T1000 (cell line): ENCODE measurements around the gene CTBP2.

Experiments used
- DNase-seq: peaks from one replicate; lab custom pipeline; 2025; ENCODE audit warnings: mixed read lengths; lab: John Stamatoyannopoulos, UW

The CTBP2 gene

DNA sequence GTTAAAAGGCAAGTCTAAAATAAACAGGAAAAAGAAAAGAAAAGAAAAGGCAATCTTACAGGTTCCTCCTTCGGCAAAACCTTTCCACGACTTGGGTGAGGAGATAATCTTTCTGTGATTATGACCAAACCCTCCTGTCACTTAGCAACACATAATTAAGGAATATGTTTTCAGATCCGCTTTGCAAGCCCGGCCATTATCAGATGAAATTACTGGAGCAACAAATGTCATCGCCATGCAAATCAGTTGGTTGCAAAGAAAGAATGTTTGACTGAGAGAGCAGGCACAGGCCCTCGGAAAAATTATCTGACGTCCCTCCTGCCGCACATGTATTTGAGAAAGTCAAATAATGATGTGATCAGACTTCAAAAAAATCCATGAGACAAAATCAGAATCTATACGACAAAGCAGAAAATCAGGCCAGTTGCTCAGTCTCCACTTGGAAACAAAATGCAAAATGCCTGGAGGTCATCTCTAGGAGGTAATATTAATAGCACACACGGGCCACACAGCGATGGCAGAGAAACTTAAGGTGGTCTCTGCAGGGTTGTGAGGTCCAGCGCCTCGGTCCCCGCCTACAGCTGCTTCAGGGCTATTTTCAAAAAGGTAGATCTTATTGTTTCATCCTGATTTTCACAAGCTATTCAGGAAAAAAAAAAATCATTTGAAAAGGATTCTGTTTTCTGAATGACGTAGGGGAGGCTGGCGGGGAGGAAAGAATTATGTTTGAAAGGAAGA is 135.7 kb downstream of the CTBP2 start:
- DNase-seq, result no peak

DNA sequence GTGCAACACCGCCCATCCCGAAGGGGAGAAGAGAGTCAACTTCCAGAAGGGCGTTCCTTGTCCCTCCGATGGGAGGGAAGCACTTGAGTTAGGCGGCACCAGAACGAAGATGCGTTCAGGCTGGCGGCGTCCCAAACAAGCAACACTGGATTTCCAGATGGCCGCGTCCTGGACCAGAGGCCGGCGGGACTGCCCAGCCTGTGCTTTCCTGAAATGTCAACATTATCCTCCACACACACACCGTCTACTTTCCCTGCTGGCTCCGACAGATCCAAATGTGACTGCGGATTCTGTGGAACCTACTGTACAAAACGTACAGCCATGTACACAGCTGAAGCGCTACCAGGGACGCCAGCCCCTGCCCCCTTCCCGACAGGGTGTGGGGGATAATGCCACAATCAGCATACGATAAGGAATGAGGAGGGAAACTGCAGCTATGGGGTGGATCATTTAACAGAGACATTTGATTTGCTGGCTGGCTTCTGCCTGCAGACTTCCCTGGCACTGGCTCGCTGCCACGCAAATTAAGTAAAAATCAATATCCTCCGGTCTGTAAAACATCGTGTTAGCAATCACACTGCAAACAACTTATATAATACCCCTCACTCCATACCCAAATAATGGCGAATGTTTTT is 136.4 kb downstream of the CTBP2 start:
- no peak for DNase-seq

DNA sequence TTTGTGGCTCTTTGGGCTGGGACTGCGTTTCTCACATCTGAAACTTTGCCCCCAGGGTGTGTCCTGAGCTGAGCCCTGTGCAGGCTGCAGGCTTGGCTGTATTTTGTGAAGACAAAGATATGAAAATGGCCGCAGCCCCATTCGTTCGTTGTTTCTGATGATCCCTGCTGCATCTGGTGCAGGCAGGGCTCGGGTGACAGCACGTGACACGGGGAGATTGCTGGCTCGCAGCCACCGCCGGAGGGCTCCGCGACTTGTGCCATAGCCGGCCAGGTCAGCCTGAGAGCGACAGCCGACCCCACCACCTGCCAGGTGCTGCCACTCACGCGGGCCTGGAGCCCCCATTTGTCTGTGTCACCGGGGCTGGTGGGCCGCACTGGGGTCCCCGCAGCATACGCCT is 137.1 kb downstream of the CTBP2 start:
- DNase-seq, result no peak

DNA sequence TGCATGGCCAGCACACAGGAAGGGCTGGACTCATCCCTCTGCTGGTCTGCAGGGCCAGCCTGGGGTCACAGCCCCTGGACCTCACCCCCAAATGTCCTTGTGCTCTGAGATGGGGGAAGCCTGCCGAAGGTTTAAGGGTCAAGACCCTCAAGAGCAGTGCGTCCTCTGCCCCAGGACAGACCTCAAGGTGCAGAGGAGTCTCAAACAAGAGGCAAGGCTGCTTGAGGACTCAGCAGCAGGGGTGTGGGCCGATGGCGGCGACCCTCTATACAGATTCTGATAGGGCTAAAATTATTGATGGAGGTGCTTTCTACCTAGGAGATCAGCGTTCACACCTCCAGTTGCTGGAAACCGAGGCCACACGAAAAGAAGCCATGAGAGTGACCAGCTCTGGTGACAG is 137.7 kb downstream of the CTBP2 start:
- no peak for DNase-seq

DNA sequence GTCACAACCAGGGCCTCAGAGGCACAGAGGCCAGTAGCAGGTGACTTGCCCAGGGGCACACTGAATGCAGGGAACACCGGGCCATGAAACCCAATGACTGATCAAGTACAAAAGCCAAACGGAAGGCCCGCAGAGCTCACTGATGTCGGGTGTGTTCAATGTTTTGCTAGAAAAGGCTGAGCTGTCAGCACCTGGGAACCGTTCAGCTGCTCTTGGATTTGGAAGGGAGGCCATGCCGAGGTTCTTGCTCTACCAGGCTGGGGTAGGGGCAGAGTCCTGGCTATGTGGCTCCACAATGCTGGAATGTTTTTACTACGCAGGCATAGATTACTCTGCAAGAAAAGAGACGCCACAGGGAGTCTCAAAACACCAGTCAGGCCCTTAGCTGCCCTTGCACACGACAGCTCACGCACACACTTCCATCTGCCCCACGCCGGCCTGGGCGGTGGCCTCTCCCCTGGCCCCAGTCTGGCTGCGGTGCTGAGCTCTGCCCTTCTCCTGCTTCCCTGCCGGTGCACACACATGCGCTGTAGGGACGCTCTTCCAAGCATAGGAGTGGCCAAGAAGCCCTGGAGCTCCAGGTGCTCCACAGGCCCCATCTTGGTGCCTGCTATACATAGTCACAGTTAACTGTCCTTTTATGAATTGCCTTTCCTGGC is 138.5 kb downstream of the CTBP2 start:
- DNase-seq, result no peak

DNA sequence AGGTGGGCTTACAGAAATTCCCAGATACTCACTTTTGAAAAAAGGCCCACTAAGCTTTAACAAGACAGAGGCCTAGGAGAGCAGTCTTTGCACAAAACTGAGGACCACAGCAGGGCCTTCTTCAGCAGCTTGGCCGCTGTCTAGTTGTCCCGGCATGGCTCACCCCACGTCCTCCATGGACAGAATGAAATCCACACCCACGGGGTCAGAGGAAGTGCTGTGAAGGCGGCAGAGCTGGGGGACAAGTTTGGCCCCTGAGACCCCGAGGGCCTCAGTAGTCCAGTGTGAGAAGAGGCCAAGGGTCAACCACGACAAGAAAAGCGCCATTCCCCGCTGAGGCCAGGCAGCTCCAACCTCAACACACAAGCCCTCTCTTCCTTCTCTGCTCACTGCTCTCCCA is 139.5 kb downstream of the CTBP2 start:
- no peak for DNase-seq

DNA sequence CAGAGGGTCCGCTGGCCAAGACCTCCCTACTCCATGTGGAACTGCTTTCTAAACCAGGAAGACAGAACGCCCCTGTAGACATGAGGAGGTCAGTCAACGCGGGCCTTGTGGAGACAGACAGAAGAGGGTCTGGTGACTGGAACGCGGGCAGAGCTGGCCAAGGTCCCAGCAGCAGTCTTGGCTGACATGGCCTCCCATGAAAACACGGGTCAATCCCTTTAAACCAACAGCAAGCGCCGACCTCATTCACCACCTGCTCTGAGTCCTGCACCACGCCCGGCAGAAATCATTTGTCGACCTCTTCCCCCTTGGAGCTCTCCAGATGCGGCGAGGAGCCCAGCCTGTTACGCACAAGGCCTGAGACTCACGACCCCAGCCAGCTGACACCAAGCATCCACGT is 140.0 kb downstream of the CTBP2 start:
- DNase-seq, result no peak

DNA sequence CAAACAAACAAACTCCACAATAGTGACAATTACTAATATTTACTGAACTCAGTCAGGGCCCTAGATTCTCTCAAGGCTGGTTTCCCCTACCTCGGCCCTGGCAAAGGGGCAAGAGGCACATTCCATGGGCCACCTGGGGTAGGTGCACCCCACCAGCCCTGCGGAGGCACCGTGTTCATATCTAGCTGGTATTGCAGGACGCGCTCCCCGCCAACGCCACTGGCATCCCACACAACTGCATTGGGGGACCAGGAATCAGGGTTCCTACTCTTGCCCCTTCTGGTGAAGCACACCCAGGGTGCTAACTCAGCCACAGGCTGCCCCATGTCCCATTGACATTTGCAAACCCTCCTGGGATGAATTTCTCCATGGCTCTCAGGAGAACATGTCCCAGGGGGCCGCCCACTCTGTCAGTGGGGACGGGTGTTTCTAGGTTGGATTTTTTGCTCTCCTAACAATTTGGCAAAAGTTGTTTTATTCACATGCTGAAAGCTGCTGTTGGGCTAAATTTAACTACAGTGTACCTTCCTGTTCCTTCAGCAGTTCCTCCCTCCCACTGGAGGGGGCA is 141.7 kb downstream of the CTBP2 start:
- no peak for DNase-seq

DNA sequence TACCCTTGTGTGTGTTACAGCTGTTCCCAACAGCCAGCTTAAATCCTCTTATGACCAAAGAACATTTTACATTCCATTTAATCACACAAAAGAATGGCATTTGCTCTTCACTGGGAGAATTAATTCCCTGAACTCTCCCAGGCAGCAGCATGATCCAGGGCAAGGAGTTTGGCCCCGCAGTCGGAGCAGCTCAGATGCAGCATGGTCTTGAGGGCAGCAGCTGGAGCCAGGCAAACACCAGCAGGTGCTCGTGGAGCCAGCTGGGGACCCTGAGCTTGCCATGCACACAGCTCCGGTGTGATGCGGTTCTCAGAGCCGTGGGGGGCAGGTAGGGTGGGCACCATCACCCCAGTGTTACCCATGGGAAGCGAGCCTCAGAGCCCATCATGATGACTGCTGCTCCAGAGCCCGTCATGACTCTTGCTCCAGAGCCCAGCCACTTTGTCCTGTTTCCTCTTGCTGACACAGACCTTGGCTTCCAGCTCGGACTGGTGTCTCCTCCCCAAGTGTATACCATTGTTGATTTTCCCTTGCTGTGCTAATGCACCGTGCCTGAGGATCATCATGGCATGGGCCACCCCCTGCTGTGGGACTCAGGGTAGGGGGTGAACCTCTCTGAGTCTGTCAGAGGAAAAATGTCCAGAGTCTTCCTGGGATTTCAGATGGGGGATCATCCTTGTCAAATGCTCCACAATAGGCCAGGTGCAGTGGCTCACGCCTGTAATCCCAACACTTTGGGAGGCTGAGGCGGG is 142.6 kb downstream of the CTBP2 start:
- DNase-seq, result no peak

DNA sequence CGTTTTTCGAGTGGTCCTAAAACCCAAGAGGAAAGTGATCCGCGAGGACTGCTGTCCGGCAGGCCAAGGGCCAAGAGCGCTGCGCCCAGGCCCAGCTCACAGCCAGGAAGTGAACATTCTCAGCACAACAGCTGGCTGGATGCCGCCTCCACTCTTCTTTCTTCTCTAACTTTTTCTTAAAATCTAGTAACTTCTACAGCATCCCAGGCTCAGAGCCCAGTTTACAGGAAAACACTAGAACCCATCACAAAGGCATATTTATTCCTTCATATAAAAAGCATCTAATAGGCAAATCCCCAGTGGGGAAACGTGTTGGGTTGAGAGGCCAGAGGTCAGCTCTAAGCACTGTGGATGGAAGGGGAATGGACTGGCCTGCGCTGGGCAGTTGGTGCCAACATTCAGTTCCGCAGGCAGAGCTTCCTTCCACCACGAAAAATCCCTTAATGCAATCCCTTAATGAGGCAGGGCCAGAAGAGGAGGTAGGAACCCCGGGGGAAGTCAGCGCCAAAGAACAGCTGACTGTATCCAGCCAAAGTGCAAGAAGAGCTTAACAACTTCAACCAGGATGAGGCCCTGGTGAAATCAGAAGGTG is 143.7 kb downstream of the CTBP2 start:
- DNase-seq, result no peak

DNA sequence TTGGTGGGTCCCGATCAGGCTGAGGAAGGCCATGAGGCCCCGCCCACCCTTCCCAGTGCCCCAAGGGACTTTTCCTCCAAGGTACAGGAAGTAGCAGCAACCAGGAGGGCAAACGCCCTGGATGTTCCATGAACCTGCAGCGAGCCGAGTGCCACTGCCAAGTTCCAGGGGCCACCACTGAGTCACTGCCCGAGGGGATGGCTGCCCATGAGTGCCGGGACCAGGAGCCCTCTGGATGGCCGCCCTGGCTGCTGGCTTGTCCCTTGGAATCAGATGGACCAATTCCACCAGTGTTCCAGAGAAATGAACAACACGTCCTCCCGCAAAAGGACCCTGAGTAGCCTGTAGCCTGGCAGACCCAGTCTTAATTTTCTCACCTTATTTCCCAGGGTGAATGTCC is 144.2 kb downstream of the CTBP2 start:
- DNase-seq, result no peak

DNA sequence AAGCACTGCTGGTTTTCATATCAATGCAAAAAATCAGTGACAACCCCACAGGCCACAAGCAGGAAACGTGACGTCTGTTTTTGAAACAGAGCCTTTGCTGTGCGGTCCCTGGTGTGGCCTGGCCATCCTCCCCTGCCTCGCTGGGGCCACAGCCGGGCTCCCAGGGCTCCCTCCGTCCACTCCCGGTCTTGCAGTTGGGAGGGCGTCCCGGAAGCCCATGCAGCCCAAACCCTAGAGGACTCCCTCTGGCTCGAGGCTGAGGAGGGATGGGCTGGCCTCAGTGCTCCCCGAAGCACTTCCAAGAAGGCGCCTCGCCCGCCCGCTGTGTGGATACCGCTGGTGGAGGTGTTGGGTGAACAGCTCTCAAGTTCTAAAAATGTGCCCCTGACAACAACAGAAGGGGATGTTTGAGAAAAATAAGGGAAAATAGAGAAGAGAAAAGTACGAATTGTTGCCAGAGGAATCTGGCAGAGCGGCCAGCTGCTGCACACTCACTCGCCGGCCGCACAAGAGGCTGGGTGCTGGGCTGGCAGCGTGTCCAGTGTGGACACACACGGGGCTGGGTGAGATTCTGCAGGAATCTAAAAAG is 144.9 kb downstream of the CTBP2 start:
- DNase-seq, result no peak

DNA sequence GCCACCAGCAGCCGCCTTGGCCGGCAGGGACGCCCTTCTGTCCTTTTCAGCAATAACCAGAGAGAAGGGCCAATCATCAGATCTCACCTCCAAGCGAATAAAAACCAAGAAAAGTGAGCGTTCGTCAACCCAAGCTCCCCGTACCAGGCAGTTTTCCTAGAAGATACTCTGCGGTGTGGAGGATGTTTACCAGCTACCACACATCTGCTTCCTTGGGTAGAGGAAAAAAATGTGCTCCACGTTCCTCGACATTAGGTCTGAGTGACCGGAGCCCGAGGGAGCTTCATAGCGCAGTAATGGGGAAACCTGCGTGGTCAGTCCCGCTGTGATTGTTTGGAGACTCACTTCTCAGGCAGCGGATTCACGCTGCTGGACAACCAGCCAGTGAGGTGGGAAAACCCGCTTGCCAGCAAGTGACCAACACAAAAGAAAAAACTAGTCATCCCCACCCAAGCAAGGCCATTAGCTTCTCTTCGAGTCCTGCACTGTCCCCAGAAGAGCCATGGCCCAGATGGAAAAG is 145.5 kb downstream of the CTBP2 start:
- DNase-seq, result no peak

DNA sequence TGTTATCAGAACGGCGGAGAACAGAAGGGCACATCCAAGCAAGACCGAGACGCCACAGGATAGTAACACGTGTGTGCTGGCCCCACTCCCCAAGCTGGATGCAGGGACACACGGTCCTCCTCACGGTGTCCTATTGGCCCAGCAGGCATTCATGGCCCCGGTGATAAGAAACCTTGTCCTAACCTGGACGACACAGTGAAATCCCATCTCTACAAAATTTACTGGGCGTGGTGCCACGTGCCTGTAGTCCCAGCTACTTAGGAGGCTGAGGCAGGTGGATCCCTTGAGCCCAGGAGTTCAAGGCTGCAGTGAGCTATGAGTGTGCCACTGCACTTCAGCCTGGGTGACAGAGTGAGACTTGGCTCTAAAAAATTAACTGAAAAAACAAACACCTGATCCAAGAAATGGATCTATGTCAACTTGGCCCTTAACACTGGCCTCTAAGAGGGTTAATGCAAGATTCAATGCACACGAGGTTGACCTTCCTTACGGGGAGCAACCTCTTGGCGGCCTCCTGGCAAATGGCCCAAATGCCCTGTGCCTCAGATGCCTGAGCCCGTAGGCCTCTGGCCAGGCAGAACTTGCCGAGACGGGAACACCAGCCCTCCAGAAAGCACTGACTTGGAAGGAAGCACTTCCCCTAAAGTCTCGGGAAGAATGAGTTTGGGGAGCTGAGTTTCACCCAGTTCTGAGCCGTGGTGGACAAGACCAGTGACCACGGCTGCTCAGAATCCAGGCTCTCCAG is 146.1 kb downstream of the CTBP2 start:
- DNase-seq, result no peak

DNA sequence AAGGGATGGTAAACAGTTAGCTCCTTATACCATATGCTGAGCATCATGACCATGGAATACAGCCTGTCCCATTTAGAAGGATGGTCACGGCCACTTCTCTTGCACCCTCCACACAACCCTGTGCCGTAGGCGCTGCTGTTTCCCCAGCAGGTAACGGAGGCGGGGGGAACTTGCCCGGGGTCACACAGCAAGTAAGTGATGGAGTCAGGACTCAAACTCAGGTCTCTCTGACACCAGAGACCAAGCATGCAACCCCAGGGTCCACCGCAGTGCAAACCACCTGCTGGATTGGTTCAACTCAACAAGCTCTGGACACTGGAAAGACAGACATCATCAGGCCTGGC is 146.9 kb downstream of the CTBP2 start:
- DNase-seq, result no peak

DNA sequence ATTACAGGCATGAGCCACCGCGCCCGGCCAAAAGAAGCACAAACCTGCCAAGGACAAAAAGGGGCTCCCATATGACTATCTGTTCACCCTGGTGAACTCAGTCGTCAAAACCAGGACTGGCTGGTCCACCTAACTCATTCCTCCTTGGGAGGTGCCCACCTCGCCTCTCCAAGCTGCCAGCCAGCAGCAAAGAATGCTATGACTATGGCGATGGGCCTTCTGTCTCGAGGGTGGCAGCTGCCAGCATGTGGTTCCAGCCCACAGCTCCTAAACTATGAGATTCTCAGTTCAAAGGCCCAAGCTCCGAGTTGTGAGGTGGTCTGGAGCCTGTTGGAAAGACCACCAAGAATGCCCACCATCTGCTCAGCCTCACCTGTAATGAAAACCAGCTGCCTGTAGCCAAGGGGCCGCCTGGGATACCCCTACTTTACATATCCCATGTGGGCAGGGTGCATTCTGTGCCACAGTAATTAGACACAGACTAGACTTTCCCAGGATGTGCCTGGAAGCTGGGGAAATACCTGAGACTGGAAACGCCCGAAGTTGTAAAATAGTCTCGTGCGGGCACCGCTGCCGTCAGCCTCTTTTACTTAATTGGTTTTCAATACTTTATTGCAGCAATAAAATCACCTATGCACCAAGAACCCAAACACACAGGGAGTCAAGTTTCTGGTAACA is 147.4 kb downstream of the CTBP2 start:
- DNase-seq, result no peak

DNA sequence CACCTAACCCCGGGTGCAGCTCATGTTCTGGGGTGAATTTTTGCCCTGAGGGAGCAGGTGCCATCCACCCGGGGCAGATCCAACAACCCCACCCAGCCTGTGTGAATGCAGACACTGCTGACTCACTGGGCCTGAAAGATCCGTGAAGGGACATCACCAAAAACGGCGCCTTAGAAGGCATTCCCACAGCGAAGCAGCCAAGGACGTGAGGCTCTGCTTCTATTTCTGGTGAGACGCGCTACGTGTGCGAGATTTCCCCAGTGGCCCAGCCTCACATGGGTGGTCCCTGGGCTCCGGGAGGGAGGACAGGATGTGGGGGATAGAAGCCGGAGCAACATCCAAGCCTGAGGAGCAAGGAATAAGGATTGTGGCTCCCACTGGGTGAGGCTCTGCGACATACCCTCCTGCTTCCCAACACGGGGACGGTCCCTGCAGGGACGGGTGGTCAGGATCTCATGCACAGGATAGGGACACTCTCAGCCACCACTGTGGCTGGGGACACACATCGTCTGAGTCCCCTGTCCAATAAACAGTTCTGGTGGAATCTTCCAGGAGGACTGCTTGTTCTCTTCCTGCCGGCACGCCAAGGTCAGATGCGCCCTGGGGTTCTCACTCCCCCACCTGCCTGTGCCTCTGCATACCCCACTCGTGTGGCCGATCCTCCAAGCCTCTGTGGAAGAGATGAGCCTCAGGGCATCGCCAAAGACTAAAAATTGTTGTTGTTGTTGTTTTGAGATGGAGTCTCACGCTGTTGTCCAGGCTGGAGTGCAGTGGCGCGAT is 148.2 kb downstream of the CTBP2 start:
- DNase-seq, result no peak

DNA sequence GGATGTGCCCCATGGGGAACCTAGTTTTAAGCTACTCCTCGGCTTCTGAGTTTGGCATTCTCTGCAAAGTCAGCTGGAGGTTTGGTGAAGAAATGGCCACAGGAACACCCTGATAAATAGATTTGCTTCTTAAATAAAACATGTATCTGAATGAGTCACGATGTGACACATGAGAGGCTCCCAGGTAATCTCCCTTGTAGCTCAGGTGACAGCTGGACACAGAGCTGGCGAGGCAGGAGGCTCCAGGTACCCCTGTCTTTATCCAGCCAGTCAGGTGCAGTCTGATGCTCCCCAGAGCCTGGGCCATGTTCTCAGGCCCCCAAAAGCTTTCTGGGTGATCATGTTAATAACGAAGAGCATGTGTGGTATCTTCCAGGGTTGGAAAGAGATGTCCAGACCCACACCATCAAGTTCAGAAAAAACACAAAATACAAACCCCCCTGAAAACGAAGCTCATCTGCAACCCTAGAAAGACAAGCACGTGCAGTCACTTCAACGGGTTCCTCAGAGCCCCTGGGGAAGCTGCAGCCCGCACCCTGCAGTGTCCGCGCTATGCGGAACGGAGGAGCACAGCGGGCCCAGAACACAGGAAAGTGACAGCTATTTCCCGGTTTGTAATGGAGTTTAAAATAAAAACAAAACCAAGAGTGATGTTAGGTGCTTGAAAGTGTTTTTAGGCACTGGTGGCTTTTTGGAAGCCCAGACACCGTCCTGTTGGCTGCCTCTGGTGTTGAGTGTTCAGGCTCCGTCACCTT is 149.0 kb downstream of the CTBP2 start:
- DNase-seq, result no peak

DNA sequence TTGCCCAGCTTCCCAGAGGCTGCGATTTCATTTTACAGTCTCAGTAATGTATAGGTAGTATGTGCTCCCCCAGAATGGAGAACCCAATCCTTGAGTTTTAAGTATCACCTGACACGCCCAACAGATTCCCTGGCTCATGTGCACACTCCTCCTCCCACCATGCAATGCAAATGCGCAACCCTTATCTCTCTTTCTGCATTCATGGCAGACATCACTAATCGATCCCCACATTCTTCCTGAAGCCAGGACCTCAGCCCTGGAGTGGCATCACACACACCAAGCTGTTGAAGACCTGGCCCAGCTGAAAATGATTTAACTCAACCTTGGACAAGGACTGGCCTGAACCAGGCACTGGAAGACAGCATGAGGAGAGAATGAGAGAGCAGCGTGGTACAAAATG is 150.0 kb downstream of the CTBP2 start:
- no peak for DNase-seq
